Mesenchymal stem cell (in vitro differentiated cells and primary cell): ENCODE results near the gene PDGFC.

Experiments
- DNase-seq: peaks from one replicate; pipeline ENCODE4 v3.0.0-alpha.2; 2013
- H2AFZ ChIP-seq: one replicate; pipeline ENCODE4 v1.6.1; 2013; ENCODE audit warnings: low read depth, mild to moderate bottlenecking, control low read depth, inconsistent platforms, low read length, moderate library complexity
- H2AK5ac ChIP-seq: 2 replicates; pipeline ENCODE4 v1.6.1; 2013; ENCODE audit warnings: low read length, moderate library complexity, mild to moderate bottlenecking, inconsistent platforms; ENCODE audit not compliant: severe bottlenecking
- H2BK120ac ChIP-seq: one replicate; pipeline ENCODE4 v1.6.1; 2013; ENCODE audit warnings: low read depth, mild to moderate bottlenecking, inconsistent platforms, low read length, moderate library complexity
- H2BK12ac ChIP-seq, 2 experiments: one replicate each; pipeline ENCODE4 v1.6.1; 2013; ENCODE audit warnings: inconsistent platforms in 2 of 2, low read length in 2 of 2, mild to moderate bottlenecking in 2 of 2, moderate library complexity in 2 of 2, control low read depth in 1 of 2
- H2BK15ac ChIP-seq: one replicate; pipeline ENCODE4 v1.6.1; 2013; ENCODE audit warnings: mild to moderate bottlenecking, low read depth, inconsistent platforms; ENCODE audit not compliant: poor library complexity, severe bottlenecking
- H2BK5ac ChIP-seq: 2 replicates; pipeline ENCODE4 v1.6.1; 2013; ENCODE audit warnings: low read depth, mild to moderate bottlenecking, low read length, control low read depth, inconsistent platforms; ENCODE audit not compliant: poor library complexity, severe bottlenecking
- H3K14ac ChIP-seq, 2 experiments: one replicate each; pipeline ENCODE4 v1.6.1; 2013; ENCODE audit warnings: inconsistent platforms in 2 of 2, low read length in 2 of 2, control low read depth in 1 of 2, mild to moderate bottlenecking in 1 of 2, moderate library complexity in 1 of 2
- H3K18ac ChIP-seq, 2 experiments: one replicate each; pipeline ENCODE4 v1.6.1; 2013; ENCODE audit warnings: inconsistent platforms in 2 of 2, low read length in 2 of 2, control low read depth in 1 of 2, low read depth in 1 of 2, mild to moderate bottlenecking in 1 of 2
- H3K23ac ChIP-seq, 2 experiments: one replicate each; pipeline ENCODE4 v1.6.1; 2013; ENCODE audit warnings: inconsistent platforms in 2 of 2, low read length in 2 of 2, mild to moderate bottlenecking in 2 of 2, moderate library complexity in 2 of 2, control low read depth in 1 of 2
- H3K27ac ChIP-seq: 2 replicates; pipeline ENCODE4 v1.5.1; 2013; ENCODE audit warnings: mild to moderate bottlenecking, moderate library complexity, low read length, control low read depth, inconsistent platforms; ENCODE audit not compliant: poor library complexity, severe bottlenecking
- H3K27me3 ChIP-seq, 2 experiments: 2 replicates each; pipeline versions ENCODE4 v1.6.1 to v1.7.0; 2013; ENCODE audit warnings: low read length in 2 of 2, mild to moderate bottlenecking in 2 of 2, moderate library complexity in 2 of 2, control low read depth in 1 of 2, inconsistent platforms in 1 of 2; ENCODE audit not compliant: control insufficient read depth in 1 of 2, insufficient read depth in 1 of 2
- H3K36me3 ChIP-seq, 2 experiments: 2 replicates each; pipeline versions ENCODE4 v1.6.1 to v1.7.0; 2013; ENCODE audit warnings: low read length in 2 of 2, control low read depth in 1 of 2, inconsistent platforms in 1 of 2, low read depth in 1 of 2, mild to moderate bottlenecking in 1 of 2; ENCODE audit not compliant: insufficient read depth in 2 of 2, control insufficient read depth in 1 of 2
- H3K4ac ChIP-seq, 2 experiments: one replicate each; pipeline ENCODE4 v1.6.1; 2013; ENCODE audit warnings: inconsistent platforms in 2 of 2, low read length in 2 of 2, mild to moderate bottlenecking in 2 of 2, moderate library complexity in 2 of 2, control low read depth in 1 of 2, low read depth in 1 of 2
- H3K4me1 ChIP-seq: 2 replicates; pipeline ENCODE4 v1.6.1; 2013; ENCODE audit warnings: low read depth, low read length, control low read depth; ENCODE audit not compliant: control insufficient read depth, insufficient read depth
- H3K4me2 ChIP-seq: 2 replicates; pipeline ENCODE4 v1.6.1; 2013; ENCODE audit warnings: low read length, mild to moderate bottlenecking, inconsistent platforms; ENCODE audit not compliant: poor library complexity, severe bottlenecking
- H3K4me3 ChIP-seq, 2 experiments: 2 replicates each; pipeline versions ENCODE4 v1.5.1 to v1.7.0; 2013; ENCODE audit warnings: low read length in 2 of 2, mild to moderate bottlenecking in 2 of 2, control low read depth in 1 of 2, low read depth in 1 of 2; ENCODE audit not compliant: insufficient read depth in 1 of 2
- H3K79me1 ChIP-seq: replicated peaks from 2 replicates; pipeline ENCODE4 v1.6.1; 2013; ENCODE audit warnings: mild to moderate bottlenecking, control low read depth, low read length, inconsistent platforms; ENCODE audit not compliant: poor library complexity, severe bottlenecking
- H3K9ac ChIP-seq: 2 replicates; pipeline ENCODE4 v1.7.0; 2013; ENCODE audit warnings: mild to moderate bottlenecking, low read length, moderate library complexity
- H3K9me3 ChIP-seq: 2 replicates; pipeline ENCODE4 v1.7.0; 2013; ENCODE audit warnings: mild to moderate bottlenecking, low read length; ENCODE audit not compliant: control insufficient read depth
- H4K8ac ChIP-seq: one replicate; pipeline ENCODE4 v1.6.1; 2013; ENCODE audit warnings: inconsistent platforms, mild to moderate bottlenecking, low read length, moderate library complexity
- H4K91ac ChIP-seq: one replicate; pipeline ENCODE4 v1.6.1; 2013; ENCODE audit warnings: mild to moderate bottlenecking, low read length, inconsistent platforms
- WGBS: methylation state at CpG from one replicate; pipeline ENCODE4 v1.1.7; 2013; ENCODE audit warnings: mixed read lengths; 5-methylcytosine and 5-hydroxymethylcytosine counted together

The PDGFC gene

DNA sequence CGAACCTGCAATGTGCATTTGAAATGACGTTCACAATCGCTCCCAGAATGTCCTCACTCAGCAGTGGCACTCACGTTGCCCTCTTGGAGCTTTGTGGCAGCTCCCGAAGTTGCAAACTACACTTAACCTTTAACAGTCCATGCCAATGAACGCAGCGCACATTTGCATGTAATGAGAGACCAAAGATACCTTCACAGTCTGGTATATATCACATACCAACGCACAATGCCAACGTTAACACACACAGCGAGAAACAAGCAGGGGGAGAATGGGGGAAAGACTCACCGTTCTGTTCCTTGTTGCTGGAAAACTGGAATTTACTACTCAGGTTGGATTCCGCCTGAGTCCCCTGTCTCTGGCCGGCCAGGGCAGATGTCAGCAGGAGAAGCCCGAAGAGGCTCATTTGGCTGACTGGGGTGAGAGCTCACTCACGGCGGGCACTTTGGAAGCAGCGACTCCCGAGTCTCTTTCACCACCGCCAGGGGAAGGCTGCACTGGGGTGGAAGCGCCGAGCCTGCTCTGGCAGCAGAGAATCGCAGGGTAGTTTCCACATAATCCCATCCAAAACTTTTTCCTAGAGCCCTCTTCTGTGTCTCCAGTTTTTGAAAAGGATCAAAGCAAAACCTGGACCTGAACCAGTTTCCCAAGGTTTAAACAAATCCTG is 966 bp downstream of the PDGFC start:
- peak overlapping the region; percentile 7 to 62 for H3K4ac ChIP-seq
- H3K4me2 ChIP-seq: peak overlapping the region; percentile 39
- no peaks in the 10 kb centered on the region for H3K27me3 ChIP-seq
- H2BK15ac ChIP-seq: no peak overlapping the region
- H2AFZ ChIP-seq: peak overlapping the region; percentile 3
- no peaks in the 10 kb centered on the region for H3K36me3 ChIP-seq
- peak overlapping the region; percentile 47 to 96 for H3K18ac ChIP-seq
- DNase-seq: peak; percentile 81
- H3K4me3 ChIP-seq: peak overlapping the region; percentile 83 to 87
- peak overlapping the region; percentile 27 for H2AK5ac ChIP-seq
- peak overlapping the region in 1 of 2 experiments; percentile 87 for H3K14ac ChIP-seq
- peak overlapping the region; percentile 92 for H3K9ac ChIP-seq
- no peaks in the 10 kb centered on the region for H3K9me3 ChIP-seq
- peak overlapping the region; percentile 75 for H2BK5ac ChIP-seq
- H2BK12ac ChIP-seq: peak overlapping the region in 1 of 2 experiments; percentile 12
- H4K91ac ChIP-seq: no peak overlapping the region
- no peaks in the 10 kb centered on the region for H3K79me1 ChIP-seq
- H3K4me1 ChIP-seq: peaks cover 3% of the 10 kb centered on the region
- H3K27ac ChIP-seq: peak overlapping the region; percentile 92
- WGBS: under 1% methylated on average over 21 of the region's 22 CpGs
- H4K8ac ChIP-seq: peak overlapping the region; percentile 48
- peak overlapping the region; percentile 95 for H2BK120ac ChIP-seq
- peak overlapping the region in 1 of 2 experiments; percentile 91 for H3K23ac ChIP-seq

GRCh38 chr4:156969911-156970310 is 1.7 kb downstream of the PDGFC start:
- Histone ChIP-seq H2BK120ac (no peak overlapping the region), H3K27me3 (no peaks in the 10 kb centered on the region), H3K9ac (peak overlapping the region; percentile 92), H2AFZ (no peak overlapping the region), H3K14ac (no peak overlapping the region), H3K4me3 (peak overlapping the region; percentile 83 to 87), H3K4me1 (peaks cover 5% of the 10 kb centered on the region), H2BK15ac (no peak overlapping the region), H3K27ac (peak overlapping the region; percentile 92), H2BK12ac (no peak overlapping the region), H3K9me3 (no peaks in the 10 kb centered on the region), H2BK5ac (no peak overlapping the region), H3K18ac (no peak overlapping the region), H4K8ac (no peak overlapping the region), H3K23ac (no peak overlapping the region), H3K36me3 (peaks cover 2 to 3% of the 10 kb centered on the region in 2 experiments), H3K79me1 (no peaks in the 10 kb centered on the region), H3K4ac (no peak overlapping the region), H3K4me2 (peak overlapping the region; percentile 39), H2AK5ac (no peak overlapping the region), H4K91ac (no peak overlapping the region)
- no peak for DNase-seq
- 0% methylated on average over 2 of the region's 2 CpGs for WGBS

DNA sequence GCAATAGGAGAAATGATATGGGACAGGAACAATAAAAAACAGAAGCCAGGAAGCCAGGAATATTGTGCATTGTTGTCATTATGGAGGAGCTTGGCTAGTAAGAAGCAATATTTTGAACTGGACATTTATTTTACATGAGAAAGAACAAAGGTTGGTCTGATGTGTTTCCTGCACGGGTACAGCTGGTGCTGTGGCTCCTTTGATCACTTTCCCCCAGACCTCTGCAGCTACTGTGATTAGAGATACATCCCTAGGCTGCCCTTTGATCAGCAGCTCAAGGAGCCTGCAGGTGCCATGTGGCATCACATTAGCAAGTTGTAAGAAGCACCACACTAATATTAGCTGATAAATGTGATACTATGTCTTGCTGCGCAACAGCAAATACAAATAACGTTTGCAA is 2.5 kb downstream of the PDGFC start:
- H3K4me1 ChIP-seq: peaks cover 5% of the 10 kb centered on the region
- H3K23ac ChIP-seq: no peak overlapping the region
- no peak overlapping the region for H2BK15ac ChIP-seq
- H4K8ac ChIP-seq: peak overlapping the region; percentile 19
- no peaks in the 10 kb centered on the region for H3K79me1 ChIP-seq
- no peaks in the 10 kb centered on the region for H3K9me3 ChIP-seq
- H2BK120ac ChIP-seq: no peak overlapping the region
- H3K4ac ChIP-seq: peak overlapping the region in 1 of 2 experiments; percentile 78
- no peak overlapping the region for H2AFZ ChIP-seq
- H2BK12ac ChIP-seq: peak overlapping the region in 1 of 2 experiments; percentile 52
- no peak for DNase-seq
- H3K4me3 ChIP-seq: peak overlapping the region; percentile 46 to 87
- no peak overlapping the region for H4K91ac ChIP-seq
- WGBS: 80% methylated on average over 3 of the region's 3 CpGs
- H3K9ac ChIP-seq: peak overlapping the region; percentile 92
- H2BK5ac ChIP-seq: peak overlapping the region; percentile 66
- no peak overlapping the region for H3K18ac ChIP-seq
- peaks cover 2 to 7% of the 10 kb centered on the region in 2 experiments for H3K36me3 ChIP-seq
- H3K4me2 ChIP-seq: peak overlapping the region; percentile 84
- H2AK5ac ChIP-seq: peak overlapping the region; percentile 9
- peak overlapping the region in 1 of 2 experiments; percentile 44 for H3K14ac ChIP-seq
- peak overlapping the region; percentile 75 for H3K27ac ChIP-seq
- H3K27me3 ChIP-seq: no peaks in the 10 kb centered on the region

GRCh38 chr4:156968479-156968984 is 3.1 kb downstream of the PDGFC start:
- H2BK12ac ChIP-seq: no peak overlapping the region
- 4% methylated on average over 1 of the region's 2 CpGs for WGBS
- peak overlapping the region; percentile 92 for H3K9ac ChIP-seq

More at GRCh38 chr4:156968479-156968984, 3.1 kb downstream of the PDGFC start:
- DNase-seq: peak; percentile 85
- Histone ChIP-seq H3K79me1 (no peaks in the 10 kb centered on the region), H2AFZ (no peak overlapping the region), H2BK15ac (no peak overlapping the region), H3K18ac (peak overlapping the region in 1 of 2 experiments; percentile 64), H3K27ac (peak overlapping the region; percentile 75), H2AK5ac (peak overlapping the region; percentile 31), H4K91ac (no peak overlapping the region), H3K4me1 (peaks cover 5% of the 10 kb centered on the region), H3K4me3 (peak overlapping the region; percentile 1 to 87), H3K14ac (no peak overlapping the region), H3K23ac (peak overlapping the region in 1 of 2 experiments; percentile 1), H3K27me3 (no peaks in the 10 kb centered on the region), H3K4me2 (peak overlapping the region; percentile 84), H2BK120ac (no peak overlapping the region), H3K36me3 (peaks cover 2 to 7% of the 10 kb centered on the region in 2 experiments), H2BK5ac (no peak overlapping the region), H4K8ac (peak overlapping the region; percentile 52), H3K9me3 (no peaks in the 10 kb centered on the region), H3K4ac (peak overlapping the region in 1 of 2 experiments; percentile 78)
